IMR-90 (cell line): ENCODE results near the gene RPS26.

Source experiments
- CEBPB ChIP-seq: IDR thresholded peaks from 2 replicates; pipeline ENCODE4 v1.6.1; 2012; ENCODE audit warnings: low read depth, low read length, improper control_type of control experiment
- CTCF ChIP-seq: conservative IDR thresholded peaks from 2 replicates; pipeline ENCODE4 v1.5.1; 2012; ENCODE audit warnings: mild to moderate bottlenecking, low read depth, low read length, improper control_type of control experiment
- FOS ChIP-seq: fragments of 150-350 bp; IDR thresholded peaks from 2 replicates; pipeline ENCODE4 v1.6.1; 2016; ENCODE audit warnings: low read depth, low read length
- MAFK ChIP-seq: IDR thresholded peaks from 2 replicates; pipeline ENCODE4 v1.6.1; 2012; ENCODE audit warnings: low read depth, low read length, improper control_type of control experiment
- NFE2L2 ChIP-seq: fragments of 150-350 bp; IDR thresholded peaks from 2 replicates; pipeline ENCODE4 v1.6.1; 2016; ENCODE audit warnings: low read depth, mild to moderate bottlenecking, low read length
- POLR2A ChIP-seq: IDR thresholded peaks from 2 replicates; pipeline ENCODE4 v1.6.1; 2012; ENCODE audit warnings: mild to moderate bottlenecking, low read depth, low read length
- RAD21 ChIP-seq: IDR thresholded peaks from 2 replicates; pipeline ENCODE4 v1.6.1; 2012; ENCODE audit warnings: low read length, improper control_type of control experiment
- RFX5 ChIP-seq: IDR thresholded peaks from 2 replicates; pipeline ENCODE4 v1.8.0; 2012; ENCODE audit warnings: low read depth, mild to moderate bottlenecking, low read length, moderate library complexity
- SMC3 ChIP-seq: fragments of 150-350 bp; IDR thresholded peaks from 2 replicates; pipeline ENCODE4 v1.6.1; 2016; ENCODE audit warnings: low read depth, mild to moderate bottlenecking, antibody characterized with exemption, low read length, moderate library complexity
- USF2 ChIP-seq: fragments of 150-350 bp; IDR thresholded peaks from 2 replicates; pipeline ENCODE4 v1.6.1; 2017; ENCODE audit warnings: mild to moderate bottlenecking, antibody characterized with exemption, low read length, low read depth

DNA sequence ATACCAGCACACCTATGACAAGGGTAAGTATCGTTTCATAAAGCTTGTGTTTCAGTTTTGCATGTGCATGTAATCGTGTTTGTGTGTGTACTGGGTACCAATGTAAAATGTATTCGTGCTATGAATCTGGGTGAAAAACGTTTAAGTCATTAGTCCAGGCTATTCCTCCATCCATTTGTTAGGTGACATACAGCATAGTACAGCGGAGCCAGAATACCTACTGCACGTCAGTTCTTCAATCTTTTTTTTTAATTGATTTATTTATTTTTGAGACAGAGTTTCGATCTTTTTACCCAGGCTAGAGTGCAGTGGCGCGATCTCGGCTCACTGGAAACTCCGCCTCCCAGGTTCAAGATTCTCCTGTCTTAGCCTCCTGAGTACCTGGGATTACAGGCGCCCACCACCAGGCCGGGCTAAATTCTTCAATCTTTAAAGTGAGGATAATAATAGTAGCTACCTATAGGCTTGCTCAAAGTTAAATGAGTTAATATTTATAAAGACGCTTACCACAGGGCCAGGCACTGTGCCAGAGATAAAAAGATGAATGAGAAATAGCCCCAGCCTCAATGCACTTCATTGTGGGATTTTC, 661 bp upstream of the RPS26 start:
- TF ChIP-seq RFX5 (no peak), CTCF (no peak), POLR2A (no peak), RAD21 (no peak), FOS (no peak), NFE2L2 (no peak), MAFK (no peak), CEBPB (no peak), SMC3 (no peak), USF2 (no peak)
